ENCODE results near the gene TUBGCP6. TPM values are rescaled to one million over a fixed set of nuclear protein-coding genes. Genes with fewer than 3 reads are reported as not detected.

Gene TUBGCP6
- total and polyA plus RNA-seq, 10 of the 15 experiments (the other 5 are each of a cell fraction or from before 2014, with no cell fraction given) = 0.74 to 41.4 (median 19.4) TPM

GRCh38 chr22:50255607-50256006 is 10.8 kb upstream of the TUBGCP6 start:
- Histone ChIP-seq H3K79me2 (ENCODE audit: control insufficient read depth, insufficient read depth, low read length) (peaks cover 5% of the 10 kb centered on the region), H3K27me3 (replicated peaks in 1 of 2; ENCODE audit: control insufficient read depth in 2 of 2, insufficient read depth in 2 of 2, low read length in 1 of 2) (no peaks in the 10 kb centered on the region), H3K36me3 (ENCODE audit: control insufficient read depth in 2 of 2, insufficient read depth in 2 of 2, low read length in 1 of 2) (no peaks in the 10 kb centered on the region; a peak in 1 of 4 replicates), H3K4me2 (ENCODE audit: control insufficient read depth, insufficient read depth) (no peak overlapping the region), H4K20me1 (ENCODE audit: control insufficient read depth, insufficient read depth) (no peaks in the 10 kb centered on the region), H3K9ac (ENCODE audit: control insufficient read depth, insufficient read depth, low read length) (no peak overlapping the region), H3K4me3 (no peak overlapping the region), H3K4me1 (ENCODE audit: control insufficient read depth, insufficient read depth, low read length) (0 out of 2 replicates have a peak, but pooled peaks cover 4% of the 10 kb centered on the region), H3K27ac (ENCODE audit: control insufficient read depth, insufficient read depth) (no peak overlapping the region), H2AFZ (ENCODE audit: control insufficient read depth, low read depth, low read length) (no peak overlapping the region), H3K9me3 (replicated peaks; ENCODE audit: control insufficient read depth, insufficient read depth, low read length) (no peaks in the 10 kb centered on the region)
- FAIRE-seq = no peak
- intact Hi-C loops (cut with micrococcal nuclease; ENCODE audit: unreplicated experiment) = no loop called here
- ChIA-PET CTCF (no interaction called here), SMC1A (ENCODE audit: uncharacterized antibody, unreplicated experiment) (no interaction called here), RAD21 (ENCODE audit: unreplicated experiment) (no interaction called here), POLR2A (no interaction called here)
- in situ Hi-C loops (cut with MboI) = loop anchor here (10.0 kb wide), 2 partner anchors 239 to 359 kb away; no protein-coding TSS in a partner anchor
- no peak for ATAC-seq
- DNase-seq (ENCODE audit: low read depth, low spot score) = no peak
- BruUV-seq (replicated peaks) = no TSS peak
- TF ChIP-seq IKZF2 (IDR thresholded peaks at IDR 0.05) = no peak
- TF ChIP-seq, protein P1, sequence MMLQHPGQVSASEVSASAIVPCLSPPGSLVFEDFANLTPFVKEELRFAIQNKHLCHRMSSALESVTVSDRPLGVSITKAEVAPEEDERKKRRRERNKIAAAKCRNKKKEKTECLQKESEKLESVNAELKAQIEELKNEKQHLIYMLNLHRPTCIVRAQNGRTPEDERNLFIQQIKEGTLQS (IDR thresholded peaks at IDR 0.05; ENCODE audit: borderline replicate concordance, extremely low read depth, low read depth, low read length) = no peak
- TF ChIP-seq, protein P2, sequence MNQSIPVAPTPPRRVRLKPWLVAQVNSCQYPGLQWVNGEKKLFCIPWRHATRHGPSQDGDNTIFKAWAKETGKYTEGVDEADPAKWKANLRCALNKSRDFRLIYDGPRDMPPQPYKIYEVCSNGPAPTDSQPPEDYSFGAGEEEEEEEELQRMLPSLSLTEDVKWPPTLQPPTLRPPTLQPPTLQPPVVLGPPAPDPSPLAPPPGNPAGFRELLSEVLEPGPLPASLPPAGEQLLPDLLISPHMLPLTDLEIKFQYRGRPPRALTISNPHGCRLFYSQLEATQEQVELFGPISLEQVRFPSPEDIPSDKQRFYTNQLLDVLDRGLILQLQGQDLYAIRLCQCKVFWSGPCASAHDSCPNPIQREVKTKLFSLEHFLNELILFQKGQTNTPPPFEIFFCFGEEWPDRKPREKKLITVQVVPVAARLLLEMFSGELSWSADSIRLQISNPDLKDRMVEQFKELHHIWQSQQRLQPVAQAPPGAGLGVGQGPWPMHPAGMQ (IDR thresholded peaks at IDR 0.05; ENCODE audit: borderline replicate concordance) = no peak
- TF ChIP-seq TBL1XR1 (IDR thresholded peaks at IDR 0.05; ENCODE audit: low read depth, low read length) = no peak
- TF ChIP-seq FOXK2 (IDR thresholded peaks at IDR 0.05) = no peak
- no peak for TF ChIP-seq MTA3 (IDR thresholded peaks at IDR 0.05; ENCODE audit: borderline replicate concordance, low read length)
- WGBS (ENCODE audit: insufficient coverage, insufficient replicate concordance, low lambda C conversion rate, missing lambda C conversion rate) = 95% methylated on average over 17 of the region's 17 CpGs

DNA sequence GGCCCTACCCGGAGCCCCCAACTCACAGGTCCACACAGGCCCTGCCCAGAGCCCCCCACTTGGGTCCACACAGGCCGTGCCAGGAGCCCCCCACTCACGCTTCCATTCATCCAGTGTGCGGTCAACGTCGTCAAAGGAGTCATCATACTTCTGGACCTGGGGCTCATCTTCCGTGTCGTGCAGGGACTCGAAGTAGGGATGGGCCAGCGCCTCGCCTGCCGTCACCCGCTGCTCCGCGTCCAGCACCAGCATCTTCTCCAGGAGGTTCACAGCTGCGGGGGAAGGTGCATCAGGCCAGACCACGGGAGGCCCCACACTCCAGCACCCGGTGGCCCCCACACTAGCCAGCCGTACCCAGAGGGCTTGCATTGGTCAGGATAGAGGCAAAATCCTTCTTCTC is 10.3 kb upstream of the TUBGCP6 start:
- no peak for TF ChIP-seq ZNF207 (IDR thresholded peaks at IDR 0.05; ENCODE audit: borderline replicate concordance)
- TF ChIP-seq NFYB (IDR thresholded peaks at IDR 0.05; ENCODE audit: insufficient read depth, low read depth, low read length) = no peak
- TF ChIP-seq BMI1 (IDR thresholded peaks at IDR 0.05; ENCODE audit: borderline replicate concordance) = no peak
- TF ChIP-seq YBX1 (IDR thresholded peaks at IDR 0.05) = no peak
- TF ChIP-seq STAT1 (conservative IDR thresholded peaks at IDR 0.05) = no peak
- TF ChIP-seq BHLHE40 (IDR thresholded peaks at IDR 0.05; ENCODE audit: borderline replicate concordance in 1 of 2, low read depth in 2 of 2, low read length in 1 of 2) = no peak
- no peak for TF ChIP-seq MTA3 (IDR thresholded peaks at IDR 0.05; ENCODE audit: borderline replicate concordance, low read length)
- TF ChIP-seq CBFB (IDR thresholded peaks at IDR 0.05; ENCODE audit: low read depth) = no peak
- no peak for TF ChIP-seq POLR2AphosphoS2 (IDR thresholded peaks at IDR 0.05; ENCODE audit: low read depth, low read length)
- TF ChIP-seq SRF (IDR thresholded peaks at IDR 0.05; ENCODE audit: low read depth in 2 of 2, low read length in 2 of 2) = no peak
- in situ Hi-C loops (cut with MboI) (loop anchor here (10.0 kb wide), 2 partner anchors 240 to 360 kb away; no protein-coding TSS in a partner anchor), intact Hi-C loops (cut with micrococcal nuclease; ENCODE audit: unreplicated experiment) (no loop called here)
- WGBS (ENCODE audit: insufficient coverage, insufficient replicate concordance, low lambda C conversion rate, missing lambda C conversion rate) = 84% methylated on average over 19 of the region's 19 CpGs
- H3K4me2 ChIP-seq (ENCODE audit: control insufficient read depth, insufficient read depth) = no peak overlapping the region
- no peak overlapping the region for H2AFZ ChIP-seq (ENCODE audit: control insufficient read depth, low read depth, low read length)
- H3K79me2 ChIP-seq (ENCODE audit: control insufficient read depth, insufficient read depth, low read length) = peaks cover 2% of the 10 kb centered on the region
- FAIRE-seq (no peak), ATAC-seq (no peak), DNase-seq (ENCODE audit: low read depth, low spot score) (no peak)
- H3K27ac ChIP-seq (ENCODE audit: control insufficient read depth, insufficient read depth) = no peak overlapping the region
- H3K9ac ChIP-seq (ENCODE audit: control insufficient read depth, insufficient read depth, low read length) = no peak overlapping the region
- BruUV-seq (replicated peaks) = no TSS peak
- CTCF ChIA-PET = no interaction called here
- POLR2A ChIA-PET = no interaction called here
- peaks cover 8% of the 10 kb centered on the region for H3K4me1 ChIP-seq (ENCODE audit: control insufficient read depth, insufficient read depth, low read length)
- SMC1A ChIA-PET (ENCODE audit: uncharacterized antibody, unreplicated experiment) = no interaction called here
- no peaks in the 10 kb centered on the region for H4K20me1 ChIP-seq (ENCODE audit: control insufficient read depth, insufficient read depth)
- H3K4me3 ChIP-seq = no peak overlapping the region
- H3K9me3 ChIP-seq (replicated peaks; ENCODE audit: control insufficient read depth, insufficient read depth, low read length) = no peaks in the 10 kb centered on the region
- no peaks in the 10 kb centered on the region for H3K27me3 ChIP-seq (replicated peaks in 1 of 2; ENCODE audit: control insufficient read depth in 2 of 2, insufficient read depth in 2 of 2, low read length in 1 of 2)
- no peaks in the 10 kb centered on the region; a peak in 1 of 4 replicates for H3K36me3 ChIP-seq (ENCODE audit: control insufficient read depth in 2 of 2, insufficient read depth in 2 of 2, low read length in 1 of 2)
- RAD21 ChIA-PET (ENCODE audit: unreplicated experiment) = no interaction called here
